Thyroid gland (tissue), 4 donors: ENCODE measurements around the gene RNF212B.

Experiments
- CTCF ChIP-seq, 6 experiments: fragments of 200-600 bp in 3 of 6; fragments of 450-650 bp in 3 of 6; sonication (generic) in 3 of 6; IDR thresholded peaks; one replicate each; pipeline ENCODE4 v1.5.1; 2016 to 2019; ENCODE audit warnings: antibody characterized with exemption in 6 of 6, mild to moderate bottlenecking in 2 of 6, inconsistent platforms in 1 of 6, moderate library complexity in 1 of 6
- POLR2A ChIP-seq, 2 donors: fragments of 450-650 bp; IDR thresholded peaks; one replicate each; pipeline ENCODE4 v1.6.1; 2017; ENCODE audit warnings: antibody characterized with exemption in 2 of 2, mild to moderate bottlenecking in 2 of 2, moderate library complexity in 1 of 2

DNA sequence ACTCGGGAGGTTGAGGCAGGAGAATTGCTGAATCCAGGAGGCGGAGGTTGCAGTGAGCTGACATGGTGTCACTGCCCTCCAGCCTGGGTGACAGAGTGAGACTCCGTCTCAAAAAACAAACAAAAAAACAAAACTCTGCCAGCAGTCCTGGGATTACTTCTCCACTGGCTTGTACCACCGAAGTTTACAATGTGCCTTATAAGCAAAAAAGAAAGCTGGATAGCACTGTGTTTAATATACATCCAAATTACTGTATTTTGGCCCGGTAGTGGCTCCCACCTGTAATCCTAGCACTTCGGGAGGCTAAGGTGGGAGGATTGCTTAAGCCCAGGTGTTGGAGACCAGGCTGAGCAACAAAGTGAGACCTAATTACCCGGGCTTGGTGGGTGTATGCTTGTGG, 31.5 kb downstream of the RNF212B start:
- no peak for TF ChIP-seq POLR2A (IDR thresholded peaks at IDR 0.05)
- no peak for TF ChIP-seq CTCF (IDR thresholded peaks at IDR 0.05)
